Posterior cingulate gyrus (tissue), 11 donors: ENCODE data around the gene GULP1.

Source experiments
- DNase-seq, 10 donors: peaks; one replicate each; pipeline versions ENCODE4 v3.0.0 to v3.0.0-alpha.2; 2020 to 2021; ENCODE audit warnings: mixed read lengths in 3 of 10
- intact Hi-C: fragments of 100-400 bp; cut with DNase I; formaldehyde crosslinking; loops from one replicate; pipeline ENCODE4 v1.15.1; 2023

The GULP1 gene

GRCh38 chr2:188406414-188406813 is 114.7 kb downstream of the GULP1 start:
- DNase-seq, result no peak
- intact Hi-C loops, result no loop called here

- intact Hi-C loops, result no loop called here
- no peak for DNase-seq
Measured at GRCh38 chr2:188410504-188411235, 119.0 kb downstream of the GULP1 start.

GRCh38 chr2:188412190-188412589 is 120.5 kb downstream of the GULP1 start:
- intact Hi-C loops, result no loop called here
- no peak for DNase-seq

GRCh38 chr2:188414411-188414810 is 122.7 kb downstream of the GULP1 start:
- DNase-seq, result no peak

GRCh38 chr2:188414869-188415753 is 123.4 kb downstream of the GULP1 start:
- no peak for DNase-seq
- intact Hi-C loops, result no loop called here

More at GRCh38 chr2:188414411-188414810, 122.7 kb downstream of the GULP1 start:
- intact Hi-C loops, result no loop called here

GRCh38 chr2:188415754-188416083 is 124.0 kb downstream of the GULP1 start:
- intact Hi-C loops, result no loop called here
- no peak for DNase-seq

- DNase-seq, result no peak
- intact Hi-C loops, result no loop called here
Measured at GRCh38 chr2:188416367-188416766, 124.7 kb downstream of the GULP1 start.

GRCh38 chr2:188422726-188423125 is 131.1 kb downstream of the GULP1 start:
- DNase-seq, result no peak
- intact Hi-C loops, result no loop called here

- no peak for DNase-seq
Measured at GRCh38 chr2:188425266-188425665, 133.6 kb downstream of the GULP1 start.

GRCh38 chr2:188426121-188426520 is 134.4 kb downstream of the GULP1 start:
- DNase-seq, result no peak
- intact Hi-C loops, result no loop called here

More at GRCh38 chr2:188425266-188425665, 133.6 kb downstream of the GULP1 start:
- intact Hi-C loops, result no loop called here

GRCh38 chr2:188430705-188431104 is 139.0 kb downstream of the GULP1 start:
- DNase-seq, result no peak
- intact Hi-C loops, result no loop called here

- intact Hi-C loops, result no loop called here
- no peak for DNase-seq
Measured at GRCh38 chr2:188434018-188434417, 142.3 kb downstream of the GULP1 start.

GRCh38 chr2:188435115-188435514 is 143.4 kb downstream of the GULP1 start:
- intact Hi-C loops, result no loop called here

GRCh38 chr2:188437537-188437936 is 145.9 kb downstream of the GULP1 start:
- intact Hi-C loops, result no loop called here
- no peak for DNase-seq

More at GRCh38 chr2:188435115-188435514, 143.4 kb downstream of the GULP1 start:
- no peak for DNase-seq

GRCh38 chr2:188439986-188440385 is 148.3 kb downstream of the GULP1 start:
- no peak for DNase-seq
- intact Hi-C loops, result no loop called here

- DNase-seq, result no peak
- intact Hi-C loops, result no loop called here
Measured at GRCh38 chr2:188440849-188441248, 149.2 kb downstream of the GULP1 start.

- no peak for DNase-seq
- intact Hi-C loops, result no loop called here
Measured at GRCh38 chr2:188441288-188441947, 149.7 kb downstream of the GULP1 start.

- DNase-seq, result no peak
- intact Hi-C loops, result no loop called here
Measured at GRCh38 chr2:188443207-188443606, 151.5 kb downstream of the GULP1 start.

- intact Hi-C loops, result no loop called here
Measured at GRCh38 chr2:188444106-188444835, 152.6 kb downstream of the GULP1 start.

GRCh38 chr2:188449561-188449960 is 157.9 kb downstream of the GULP1 start:
- no peak for DNase-seq
- intact Hi-C loops, result no loop called here

More at GRCh38 chr2:188444106-188444835, 152.6 kb downstream of the GULP1 start:
- DNase-seq, result no peak
